Measurements from ENCODE around the gene OPN4.
A peak's percentile ranks its signal among the peaks of the same experiment; 100 is the strongest.

Gene OPN4

DNA sequence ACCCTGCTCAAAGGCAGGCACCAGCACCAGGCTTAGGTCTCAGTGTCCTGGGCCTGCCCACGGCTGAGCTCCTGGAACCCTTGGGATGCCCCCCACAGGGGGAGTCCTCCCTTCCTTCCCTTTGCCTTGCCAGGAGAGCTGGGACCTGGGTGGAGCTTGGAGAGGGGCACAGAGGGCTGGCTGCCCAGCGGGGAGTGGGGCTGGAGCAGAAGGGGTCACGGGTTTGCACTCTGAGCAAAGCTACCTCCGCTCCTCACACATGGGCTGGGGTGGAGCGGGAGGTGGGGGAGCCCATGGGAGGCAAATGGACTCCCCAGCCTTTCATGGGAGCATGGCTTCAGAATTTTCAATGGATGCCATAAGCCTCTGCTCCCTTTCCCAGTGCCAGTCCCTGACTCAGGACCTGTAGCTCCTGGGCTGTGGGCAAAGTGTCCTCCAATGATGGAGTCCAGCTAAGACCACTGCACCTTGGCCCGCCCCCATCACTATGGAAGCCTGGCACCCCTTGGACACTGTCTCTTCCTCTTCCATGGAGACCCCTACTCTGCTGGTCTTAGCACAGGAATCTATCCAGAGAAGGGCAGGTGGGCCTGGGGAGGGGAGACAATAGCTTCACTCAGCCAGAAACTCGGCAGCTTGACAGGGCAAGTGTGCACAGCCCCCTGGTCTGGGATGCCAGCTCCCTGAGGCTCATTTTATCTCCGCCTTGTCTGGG is 53.9 kb downstream of the OPN4 start:
- peaks cover 13% of the 10 kb centered on the region for H3K4me1 ChIP-seq (ENCODE audit: insufficient read depth, low read length)
- H3K4me3 ChIP-seq (ENCODE audit: low read depth in 1 of 2, low read length in 2 of 2): no peak overlapping the region
- peaks cover 36% of the 10 kb centered on the region for H3K36me3 ChIP-seq (ENCODE audit: insufficient read depth, low read length)
- H3K27me3 ChIP-seq (ENCODE audit: control insufficient read depth in 1 of 2, insufficient read depth in 2 of 2, low read length in 2 of 2): no peaks in the 10 kb centered on the region
- H3K9ac ChIP-seq (ENCODE audit: low read length): no peak overlapping the region
- peak overlapping the region; percentile 14 for H3K27ac ChIP-seq (ENCODE audit: low read depth, low read length)
- H3K9me3 ChIP-seq (ENCODE audit: low read length): no peaks in the 10 kb centered on the region

DNA sequence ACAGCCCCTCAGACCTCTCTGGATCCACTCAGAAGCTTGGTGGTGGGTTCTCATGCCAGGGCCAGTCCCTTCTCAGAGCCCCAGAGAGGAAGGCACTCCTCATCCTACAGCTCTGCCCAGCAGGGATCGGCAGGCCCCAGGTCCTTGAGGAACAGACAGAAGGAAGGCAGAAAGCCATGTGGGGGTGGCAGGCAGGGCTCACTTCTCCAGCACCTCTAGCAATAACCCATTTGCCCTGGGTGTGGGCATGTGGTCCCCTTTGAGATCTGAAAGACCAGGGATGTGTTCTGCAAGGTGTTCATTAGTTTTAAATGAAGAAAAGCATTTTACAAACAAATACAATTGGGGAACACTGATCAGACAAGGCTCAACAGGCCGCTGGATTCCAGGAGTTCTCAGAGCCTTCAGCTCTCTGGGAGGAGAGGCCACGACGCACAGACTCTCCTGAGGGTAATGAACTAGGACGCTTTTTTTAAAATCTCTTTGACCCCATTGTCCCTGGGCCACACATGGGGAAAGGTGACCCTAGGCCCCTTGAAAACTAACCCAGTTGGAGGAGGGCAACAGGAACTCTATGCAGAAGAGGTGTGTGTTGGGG is 54.5 kb downstream of the OPN4 start:
- Histone ChIP-seq H3K4me3 (ENCODE audit: low read depth in 1 of 2, low read length in 2 of 2) (no peak overlapping the region), H3K9me3 (ENCODE audit: low read length) (no peaks in the 10 kb centered on the region), H3K27ac (ENCODE audit: low read depth, low read length) (no peak overlapping the region), H3K4me1 (ENCODE audit: insufficient read depth, low read length) (peaks cover 13% of the 10 kb centered on the region), H3K9ac (ENCODE audit: low read length) (no peak overlapping the region), H3K27me3 (ENCODE audit: control insufficient read depth in 1 of 2, insufficient read depth in 2 of 2, low read length in 2 of 2) (no peaks in the 10 kb centered on the region), H3K36me3 (ENCODE audit: insufficient read depth, low read length) (peaks cover 40% of the 10 kb centered on the region)

DNA sequence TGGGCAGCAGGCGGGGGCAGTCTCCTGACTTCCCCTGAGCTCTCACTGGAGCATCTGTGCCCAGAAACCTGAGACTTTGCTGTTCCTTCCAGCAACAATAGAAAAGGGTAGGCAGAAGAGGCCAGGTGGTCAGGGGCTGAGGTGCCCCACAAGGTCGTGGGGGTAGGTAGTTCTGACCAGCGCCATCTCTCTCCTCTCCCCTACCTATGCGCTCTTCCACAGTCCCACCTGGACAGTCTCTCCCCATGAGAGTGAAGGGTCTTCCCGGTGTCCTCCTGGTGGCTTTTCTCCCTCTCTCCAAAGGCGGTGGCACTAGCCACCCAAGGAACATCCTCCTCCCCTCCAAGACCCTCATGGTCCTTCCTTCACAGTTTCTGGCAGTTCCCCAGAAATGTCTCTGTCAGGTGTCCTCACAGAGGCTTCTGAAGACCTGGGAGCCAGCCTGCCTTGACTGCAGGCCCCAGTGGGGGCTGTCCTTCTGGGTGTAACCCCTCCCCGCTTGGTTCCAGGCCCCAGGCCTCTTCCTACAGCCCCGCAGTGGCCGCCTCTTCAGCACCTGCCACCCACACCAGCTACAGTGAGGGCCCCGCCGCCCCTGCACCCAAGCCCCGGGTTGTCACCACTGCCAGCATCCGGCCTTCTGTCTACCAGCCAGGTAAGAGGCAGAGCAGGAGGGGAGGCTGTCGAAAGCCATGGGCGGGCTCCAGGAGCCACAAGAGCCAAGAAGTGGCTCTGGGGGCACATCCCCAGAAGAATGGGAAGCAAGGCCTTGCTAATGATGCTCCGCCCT is 55.2 kb downstream of the OPN4 start:
- Histone ChIP-seq H3K4me1 (ENCODE audit: insufficient read depth, low read length) (peaks cover 13% of the 10 kb centered on the region), H3K27ac (ENCODE audit: low read depth, low read length) (no peak overlapping the region), H3K27me3 (ENCODE audit: control insufficient read depth in 1 of 2, insufficient read depth in 2 of 2, low read length in 2 of 2) (no peaks in the 10 kb centered on the region), H3K36me3 (ENCODE audit: insufficient read depth, low read length) (peaks cover 45% of the 10 kb centered on the region), H3K4me3 (ENCODE audit: low read depth in 1 of 2, low read length in 2 of 2) (no peak overlapping the region), H3K9ac (ENCODE audit: low read length) (no peak overlapping the region), H3K9me3 (ENCODE audit: low read length) (no peaks in the 10 kb centered on the region)

DNA sequence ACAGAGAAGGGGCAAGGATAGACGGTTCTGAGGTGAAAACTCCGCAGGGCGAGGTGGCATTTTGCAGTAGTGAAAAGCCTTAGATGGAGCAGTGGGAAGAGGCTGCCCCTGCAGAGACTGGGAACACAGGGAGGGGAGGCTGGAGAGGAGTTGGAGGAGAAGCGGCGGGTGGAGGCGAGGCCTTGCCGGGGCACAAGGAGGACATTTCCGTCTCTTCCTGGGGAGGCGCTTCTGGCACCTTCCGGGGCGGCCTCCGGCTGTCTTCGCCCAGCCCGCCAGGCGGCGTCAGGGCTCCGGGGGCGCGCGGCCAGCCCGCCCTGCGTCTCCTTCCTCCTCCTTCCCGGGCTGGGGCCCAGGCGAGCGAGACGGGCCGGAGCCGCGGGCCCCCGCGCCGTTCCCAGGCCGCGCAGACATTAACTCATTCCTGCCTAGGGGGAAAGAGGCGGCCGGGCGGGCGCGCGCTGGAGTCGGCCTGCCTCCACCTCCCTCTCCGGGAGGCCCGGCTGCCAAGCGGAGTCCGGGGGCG is 56.7 kb downstream of the OPN4 start:
- Histone ChIP-seq H3K4me3 (ENCODE audit: low read depth in 1 of 2, low read length in 2 of 2) (peak overlapping the region; percentile 47 to 67), H3K9me3 (ENCODE audit: low read length) (no peaks in the 10 kb centered on the region), H3K27ac (ENCODE audit: low read depth, low read length) (peak overlapping the region; percentile 97), H3K36me3 (ENCODE audit: insufficient read depth, low read length) (peaks cover 45% of the 10 kb centered on the region), H3K9ac (ENCODE audit: low read length) (peak overlapping the region; percentile 61), H3K27me3 (ENCODE audit: control insufficient read depth in 1 of 2, insufficient read depth in 2 of 2, low read length in 2 of 2) (no peaks in the 10 kb centered on the region), H3K4me1 (ENCODE audit: insufficient read depth, low read length) (peaks cover 17% of the 10 kb centered on the region)

DNA sequence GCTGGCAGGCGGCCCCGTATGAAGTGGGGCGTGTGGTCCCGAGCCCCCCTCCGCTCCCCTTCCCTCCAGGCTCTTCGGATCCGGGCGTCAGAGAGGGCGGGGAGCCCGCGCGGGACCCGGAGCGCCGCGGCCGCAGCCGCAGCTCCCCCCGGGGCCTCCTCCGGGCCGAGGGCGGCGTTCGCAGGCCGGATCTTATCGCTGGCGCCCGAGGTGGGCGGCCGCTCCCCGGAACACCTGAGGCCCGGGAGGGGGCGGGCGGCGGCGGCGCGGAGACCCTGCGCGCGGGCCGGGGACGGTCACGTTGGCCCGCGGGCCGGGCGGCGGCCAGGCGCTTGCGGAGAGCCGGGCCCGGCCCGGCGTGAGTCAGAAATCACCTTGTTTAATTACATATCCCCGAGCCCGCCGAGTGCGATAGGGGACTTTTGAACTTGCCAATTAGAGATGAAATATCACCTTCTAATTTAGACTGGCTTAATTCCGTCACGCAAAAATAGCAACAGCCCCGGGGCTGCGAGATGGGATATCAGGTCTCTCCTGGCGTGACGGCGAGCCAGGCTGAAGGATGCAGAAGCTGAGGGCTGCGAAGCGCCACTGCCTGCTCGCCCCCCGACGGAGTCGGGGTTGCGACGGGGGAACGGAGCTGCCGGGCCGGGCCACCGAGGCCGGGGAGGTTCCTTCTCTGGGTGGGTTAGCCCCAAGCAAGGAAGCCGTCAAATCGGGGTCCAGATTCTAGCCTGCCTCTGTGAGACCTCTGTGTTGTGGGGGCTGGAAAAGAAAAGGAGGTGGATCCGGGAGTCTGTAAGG is 57.4 kb downstream of the OPN4 start:
- H3K27ac ChIP-seq (ENCODE audit: low read depth, low read length): peak overlapping the region; percentile 97

DNA sequence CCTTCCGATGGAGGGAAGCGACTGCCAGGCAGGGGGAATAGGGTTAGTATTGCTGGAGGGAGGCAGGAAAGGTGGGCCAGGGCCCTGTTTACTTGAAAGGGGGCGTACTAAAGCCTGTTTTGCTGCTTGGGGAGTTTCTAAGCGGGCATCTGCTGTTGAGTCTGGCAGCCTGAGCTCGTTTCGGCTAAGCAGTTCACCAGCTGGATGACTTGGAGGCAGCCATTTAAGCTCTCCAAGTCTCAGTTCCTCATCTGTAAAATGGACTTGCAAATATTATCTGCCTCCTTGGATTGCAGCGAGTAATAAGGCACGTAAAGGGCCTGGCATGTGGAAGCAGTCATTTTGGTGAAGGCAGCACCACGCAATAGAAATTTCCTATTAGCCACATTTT is 58.0 kb downstream of the OPN4 start:
- Histone ChIP-seq H3K4me1 (ENCODE audit: insufficient read depth, low read length) (peaks cover 23% of the 10 kb centered on the region), H3K36me3 (ENCODE audit: insufficient read depth, low read length) (peaks cover 43% of the 10 kb centered on the region), H3K4me3 (ENCODE audit: low read depth in 1 of 2, low read length in 2 of 2) (peak overlapping the region; percentile 49 to 67)

More for the DNA sequence above, 57.4 kb downstream of the OPN4 start:
- no peaks in the 10 kb centered on the region for H3K9me3 ChIP-seq (ENCODE audit: low read length)
- peak overlapping the region; percentile 83 for H3K9ac ChIP-seq (ENCODE audit: low read length)
- H3K27me3 ChIP-seq (ENCODE audit: control insufficient read depth in 1 of 2, insufficient read depth in 2 of 2, low read length in 2 of 2): no peaks in the 10 kb centered on the region
- peaks cover 20% of the 10 kb centered on the region for H3K4me1 ChIP-seq (ENCODE audit: insufficient read depth, low read length)
- H3K36me3 ChIP-seq (ENCODE audit: insufficient read depth, low read length): peaks cover 46% of the 10 kb centered on the region
- H3K4me3 ChIP-seq (ENCODE audit: low read depth in 1 of 2, low read length in 2 of 2): peak overlapping the region; percentile 49 to 67

DNA sequence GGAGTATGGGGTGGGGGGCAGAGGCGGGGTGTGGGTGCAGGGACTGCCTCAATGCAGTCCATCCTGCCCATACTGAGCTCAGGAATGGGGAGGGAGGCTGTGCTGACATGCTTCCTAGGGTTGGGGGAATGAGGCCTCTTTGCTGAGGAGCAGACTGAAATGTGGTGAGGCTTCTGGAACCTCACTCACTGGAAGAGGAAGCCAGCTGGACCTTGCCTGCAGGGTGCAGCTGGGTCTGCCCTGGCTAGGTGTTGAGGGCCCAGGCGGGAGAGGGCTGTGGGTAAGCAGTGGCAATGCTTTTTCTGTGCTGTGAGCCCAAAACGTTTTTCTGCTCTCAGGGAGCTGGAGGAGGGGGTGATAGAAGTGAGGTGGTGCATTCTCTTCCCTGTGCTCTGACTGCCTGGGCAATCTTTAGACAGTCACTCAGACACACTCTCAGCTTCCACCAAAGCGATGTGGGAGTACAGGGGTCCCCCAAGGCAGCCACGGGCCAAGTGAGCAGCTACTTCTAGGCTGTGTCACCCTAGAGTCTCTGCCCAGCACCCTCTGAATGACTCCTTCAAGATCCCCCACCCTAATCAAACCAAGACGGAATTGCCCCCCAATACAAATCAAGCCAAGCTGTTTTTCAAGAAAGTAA is 60.9 kb downstream of the OPN4 start:
- H3K9me3 ChIP-seq (ENCODE audit: low read length): no peaks in the 10 kb centered on the region
- no peak overlapping the region for H3K9ac ChIP-seq (ENCODE audit: low read length)
- H3K36me3 ChIP-seq (ENCODE audit: insufficient read depth, low read length): peaks cover 41% of the 10 kb centered on the region
- no peak overlapping the region for H3K4me3 ChIP-seq (ENCODE audit: low read depth in 1 of 2, low read length in 2 of 2)
- no peak overlapping the region for H3K27ac ChIP-seq (ENCODE audit: low read depth, low read length)
- peaks cover 23% of the 10 kb centered on the region for H3K4me1 ChIP-seq (ENCODE audit: insufficient read depth, low read length)
- H3K27me3 ChIP-seq (ENCODE audit: control insufficient read depth in 1 of 2, insufficient read depth in 2 of 2, low read length in 2 of 2): no peaks in the 10 kb centered on the region

More for the DNA sequence above, 58.0 kb downstream of the OPN4 start:
- Histone ChIP-seq H3K9ac (ENCODE audit: low read length) (peak overlapping the region; percentile 83), H3K27ac (ENCODE audit: low read depth, low read length) (peak overlapping the region; percentile 94), H3K9me3 (ENCODE audit: low read length) (no peaks in the 10 kb centered on the region), H3K27me3 (ENCODE audit: control insufficient read depth in 1 of 2, insufficient read depth in 2 of 2, low read length in 2 of 2) (no peaks in the 10 kb centered on the region)

DNA sequence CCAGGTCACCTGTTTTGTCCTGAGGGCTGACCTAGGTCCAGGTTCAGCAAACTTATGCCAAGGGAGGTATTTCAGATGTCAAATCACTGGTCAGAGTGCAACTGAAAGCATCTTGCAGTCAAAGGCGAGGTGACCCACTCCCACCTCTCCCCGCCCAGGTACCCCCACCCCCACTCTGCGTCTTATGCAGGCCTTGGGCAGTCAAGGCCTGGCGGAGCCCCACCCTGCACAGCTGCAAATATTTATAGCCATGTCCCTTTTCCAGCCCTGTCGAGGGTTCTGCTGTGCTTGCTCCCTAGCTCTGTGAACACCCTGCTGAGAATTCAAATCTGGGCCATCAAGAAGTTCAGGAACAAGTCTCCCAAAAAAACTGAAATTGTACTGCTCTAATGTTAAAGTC is 61.5 kb downstream of the OPN4 start:
- H3K4me1 ChIP-seq (ENCODE audit: insufficient read depth, low read length): peaks cover 18% of the 10 kb centered on the region
- no peak overlapping the region for H3K27ac ChIP-seq (ENCODE audit: low read depth, low read length)
- no peaks in the 10 kb centered on the region for H3K27me3 ChIP-seq (ENCODE audit: control insufficient read depth in 1 of 2, insufficient read depth in 2 of 2, low read length in 2 of 2)
- H3K36me3 ChIP-seq (ENCODE audit: insufficient read depth, low read length): peaks cover 46% of the 10 kb centered on the region
- no peaks in the 10 kb centered on the region for H3K9me3 ChIP-seq (ENCODE audit: low read length)
- no peak overlapping the region for H3K9ac ChIP-seq (ENCODE audit: low read length)
- no peak overlapping the region for H3K4me3 ChIP-seq (ENCODE audit: low read depth in 1 of 2, low read length in 2 of 2)

All from muscle layer of colon (tissue), 2 donors.